H1 (cell line): ENCODE results near the gene MED31. TPM values are rescaled to one million over a fixed set of nuclear protein-coding genes. Genes with fewer than 3 reads are reported as not detected.
A peak's percentile ranks its signal among the peaks of the same experiment; 100 is the strongest.

Experiments used
- CTCF ChIA-PET: fragments of 300-600 bp; sonication (Branson Sonifier 250); formaldehyde crosslinking; loops from one replicate; lab custom pipeline; 2021; ENCODE audit not compliant: partially characterized antibody; lab: Charles Lee
- POLR2A ChIA-PET: fragments of 300-600 bp; sonication (Branson Sonifier 250); formaldehyde crosslinking; loops from one replicate; lab custom pipeline; 2021; ENCODE audit warnings: inconsistent platforms; ENCODE audit not compliant: partially characterized antibody; lab: Charles Lee
- DNase-seq, 2 experiments: peaks; one replicate each; pipeline versions ENCODE4 v3.0.0 to v3.0.0-alpha.2; 2010 to 2022; ENCODE audit warnings: low spot score in 2 of 2, low read depth in 1 of 2, mixed read lengths in 1 of 2
- FAIRE-seq: peaks from 2 replicates; lab custom pipeline; 2011; peaks lifted over from hg19 to GRCh38; lab: Jason Lieb, UNC
- H2AFZ ChIP-seq: 2 replicates; pipeline ENCODE4 v1.8.1; 2012; ENCODE audit warnings: low read length, inconsistent platforms
- H2AK5ac ChIP-seq: 2 replicates; pipeline ENCODE4 v1.6.1; 2013; ENCODE audit warnings: low read depth, low read length
- H2BK120ac ChIP-seq: replicated peaks from 2 replicates; pipeline ENCODE3; 2013; ENCODE audit warnings: low read depth, low read length, inconsistent platforms
- H2BK12ac ChIP-seq: 2 replicates; pipeline ENCODE4 v1.6.1; 2013; ENCODE audit warnings: low read depth, low read length
- H2BK15ac ChIP-seq: 2 replicates; pipeline ENCODE4 v1.6.1; 2013; ENCODE audit warnings: low read length
- H2BK20ac ChIP-seq: 2 replicates; pipeline ENCODE4 v1.6.1; 2013; ENCODE audit warnings: low read length
- H2BK5ac ChIP-seq: 2 replicates; pipeline ENCODE4 v1.6.1; 2013; ENCODE audit warnings: low read depth, low read length
- H3K14ac ChIP-seq: 2 replicates; pipeline ENCODE4 v1.6.1; 2013; ENCODE audit warnings: inconsistent platforms; ENCODE audit not compliant: insufficient read length
- H3K18ac ChIP-seq: 2 replicates; pipeline ENCODE4 v1.6.1; 2013; ENCODE audit warnings: low read length; ENCODE audit errors: extremely low read depth
- H3K23ac ChIP-seq: 2 replicates; pipeline ENCODE4 v1.6.1; 2013; ENCODE audit warnings: inconsistent platforms; ENCODE audit not compliant: insufficient read length
- H3K23me2 ChIP-seq: 2 replicates; pipeline ENCODE4 v1.6.1; 2013; ENCODE audit warnings: low read depth, low read length
- H3K27ac ChIP-seq: 2 replicates; pipeline ENCODE4 v1.6.1; 2011; ENCODE audit warnings: low read depth, low read length, inconsistent platforms
- H3K27me3 ChIP-seq, 4 experiments: replicated peaks in 1 of 4; 1 replicate in 1 of 4; 2 replicates in 3 of 4; pipeline versions ENCODE4 v1.6.1 to v1.8.1; 2011 to 2013; ENCODE audit warnings: low read length in 3 of 4, mild to moderate bottlenecking in 3 of 4, inconsistent platforms in 2 of 4, mixed read lengths in 2 of 4, moderate library complexity in 1 of 4; ENCODE audit not compliant: control insufficient read depth in 3 of 4, insufficient read depth in 3 of 4; ENCODE audit errors: extremely low read depth in 1 of 4
- H3K36me3 ChIP-seq, 4 experiments: 2 replicates each; pipeline versions ENCODE4 v1.6.1 to v1.8.1; 2011 to 2013; ENCODE audit warnings: mild to moderate bottlenecking in 4 of 4, low read length in 3 of 4, moderate library complexity in 2 of 4, control low read depth in 1 of 4, inconsistent platforms in 1 of 4; ENCODE audit not compliant: insufficient read depth in 4 of 4, control insufficient read depth in 2 of 4
- H3K4ac ChIP-seq: replicated peaks from 2 replicates; pipeline ENCODE3; 2013; ENCODE audit warnings: low read length, low read depth, mixed read lengths, inconsistent platforms; ENCODE audit not compliant: insufficient read length
- H3K4me1 ChIP-seq, 4 experiments: replicated peaks in 1 of 4; 1 replicate in 1 of 4; 2 replicates in 3 of 4; pipeline versions ENCODE4 v1.6.1 to v1.8.1; 2011 to 2013; ENCODE audit warnings: low read length in 3 of 4, inconsistent platforms in 2 of 4, mixed read lengths in 1 of 4; ENCODE audit not compliant: insufficient read depth in 4 of 4, control insufficient read depth in 3 of 4
- H3K4me2 ChIP-seq, 2 experiments: 2 replicates each; pipeline versions ENCODE4 v1.6.1 to v1.8.1; 2011 to 2013; ENCODE audit warnings: low read depth in 2 of 2, low read length in 2 of 2, control low read depth in 1 of 2, inconsistent platforms in 1 of 2, mild to moderate bottlenecking in 1 of 2; ENCODE audit not compliant: insufficient read depth in 1 of 2
- H3K4me3 ChIP-seq, 4 experiments: fragments of 200-600, 300-600 bp in 1 of 4; sonication (generic), shearing (Covaris generic), sonication (Bioruptor Twin) in 1 of 4; 2 replicates each; pipeline versions ENCODE4 v1.5.1 to v1.8.1; 2011 to 2016; ENCODE audit warnings: low read length in 4 of 4, low read depth in 3 of 4, control low read depth in 2 of 4, inconsistent platforms in 2 of 4, mild to moderate bottlenecking in 2 of 4, mixed read lengths in 1 of 4, moderate library complexity in 1 of 4; ENCODE audit not compliant: insufficient read depth in 2 of 4; ENCODE audit errors: extremely low read depth in 1 of 4
- H3K56ac ChIP-seq: replicated peaks from 2 replicates; pipeline ENCODE3; 2013; ENCODE audit warnings: low read depth, mild to moderate bottlenecking, mixed read lengths, low read length, inconsistent platforms; ENCODE audit not compliant: insufficient read length
- H3K79me1 ChIP-seq: 2 replicates; pipeline ENCODE4 v1.6.1; 2013; ENCODE audit warnings: low read depth, low read length, control low read depth
- H3K79me2 ChIP-seq, 2 experiments: 2 replicates each; pipeline versions ENCODE4 v1.6.1 to v1.8.1; 2012 to 2013; ENCODE audit warnings: low read length in 2 of 2, mild to moderate bottlenecking in 2 of 2, inconsistent platforms in 1 of 2; ENCODE audit not compliant: insufficient read depth in 2 of 2, control insufficient read depth in 1 of 2
- H3K9ac ChIP-seq, 4 experiments: replicated peaks in 1 of 4; 1 replicate in 1 of 4; 2 replicates in 3 of 4; pipeline versions ENCODE4 v1.6.1 to v1.8.1; 2011 to 2013; ENCODE audit warnings: low read depth in 3 of 4, low read length in 3 of 4, control low read depth in 2 of 4, mild to moderate bottlenecking in 2 of 4, moderate library complexity in 2 of 4, inconsistent platforms in 1 of 4; ENCODE audit errors: extremely low read depth in 1 of 4
- H3K9me3 ChIP-seq, 2 experiments: 2 replicates each; pipeline versions ENCODE4 v1.6.1 to v1.8.1; 2012 to 2013; ENCODE audit warnings: mild to moderate bottlenecking in 2 of 2, moderate library complexity in 2 of 2, control low read depth in 1 of 2, inconsistent platforms in 1 of 2, low read depth in 1 of 2, low read length in 1 of 2, mixed read lengths in 1 of 2; ENCODE audit not compliant: insufficient read depth in 2 of 2
- H4K20me1 ChIP-seq, 2 experiments: replicated peaks in 1 of 2; 2 replicates each; pipeline versions ENCODE3 to v1.8.1; 2011 to 2013; ENCODE audit warnings: inconsistent platforms in 2 of 2, low read length in 2 of 2, mild to moderate bottlenecking in 1 of 2; ENCODE audit not compliant: insufficient read depth in 2 of 2, control insufficient read depth in 1 of 2
- H4K5ac ChIP-seq: 2 replicates; pipeline ENCODE4 v1.6.1; 2013; ENCODE audit warnings: low read length, low read depth, mixed read lengths, inconsistent platforms; ENCODE audit not compliant: insufficient read length
- H4K8ac ChIP-seq: 2 replicates; pipeline ENCODE4 v1.8.0; 2013; ENCODE audit warnings: mild to moderate bottlenecking, moderate library complexity, low read length, inconsistent platforms; ENCODE audit not compliant: insufficient read depth; ENCODE audit errors: extremely low read depth
- H4K91ac ChIP-seq: replicated peaks from 2 replicates; pipeline ENCODE3; 2013; ENCODE audit warnings: low read length, mixed read lengths, inconsistent platforms; ENCODE audit not compliant: insufficient read length
- GABPA ChIP-seq: IDR thresholded peaks from 2 replicates; pipeline ENCODE4 v1.6.1; 2011; ENCODE audit warnings: mild to moderate bottlenecking, low read length, moderate library complexity, borderline replicate concordance; ENCODE audit not compliant: insufficient read depth
- KDM4A ChIP-seq: IDR thresholded peaks from one replicate; pipeline ENCODE4 v1.7.1; 2012; ENCODE audit warnings: low read depth, mild to moderate bottlenecking, moderate library complexity, low read length, inconsistent platforms; ENCODE audit not compliant: severe bottlenecking
- MAX ChIP-seq: IDR thresholded peaks from 2 replicates; pipeline ENCODE4 v1.6.1; 2012; ENCODE audit warnings: inconsistent platforms
- NANOG ChIP-seq: IDR thresholded peaks from 2 replicates; pipeline ENCODE4 v1.6.1; 2011; ENCODE audit warnings: low read length, low read depth, mild to moderate bottlenecking, inconsistent platforms; ENCODE audit not compliant: insufficient read depth, poor library complexity, severe bottlenecking
- SP2 ChIP-seq: IDR thresholded peaks from 2 replicates; pipeline ENCODE4 v1.6.1; 2012; ENCODE audit warnings: mild to moderate bottlenecking, low read length, inconsistent platforms
- TAF1 ChIP-seq: IDR thresholded peaks from 2 replicates; pipeline ENCODE4 v1.6.1; 2011; ENCODE audit warnings: mild to moderate bottlenecking, low read depth, low read length
- YY1 ChIP-seq: IDR thresholded peaks from 2 replicates; pipeline ENCODE4 v1.6.1; 2011; ENCODE audit warnings: low read depth, mild to moderate bottlenecking, low read length
- WGBS, 2 experiments: shearing (Covaris generic) in 1 of 2; methylation state at CpG; one replicate each; pipeline versions ENCODE4 v1.1.6 to v1.1.7; 2013 to 2015; ENCODE audit warnings: low lambda C conversion rate in 2 of 2, mixed read lengths in 2 of 2, inconsistent platforms in 1 of 2, low coverage in 1 of 2, missing lambda C conversion rate in 1 of 2; ENCODE audit not compliant: insufficient replicate concordance in 2 of 2, insufficient coverage in 1 of 2, insufficient read length in 1 of 2; ENCODE audit errors: extremely low coverage in 1 of 2, missing lambda C conversion rate in 1 of 2; 5-methylcytosine and 5-hydroxymethylcytosine counted together
- polyA plus RNA-seq, 7 experiments: library from polyadenylated mRNA; depleted of rRNA in 3 of 7; stranded (reverse) in 5 of 7; unstranded in 2 of 7; fragments of >200 nt in 5 of 7; fragments of 200-250 nt in 2 of 7; gene quantifications; 1 replicate in 5 of 7; 2 replicates in 1 of 7; 4 replicates in 1 of 7; pipeline versions ENCODE4 v1.2.1 to v1.2.3, GENCODE V29; 2011 to 2013; ENCODE audit warnings: missing spikeins in 2 of 7, mixed read lengths in 2 of 7
- total RNA-seq: library from RNA; stranded (reverse); fragmentation: NEBNext Ultra II Directional; extraction: Animal tissue kit (Norgen Biotek cat#: 25700); gene quantifications from 2 replicates; pipeline ENCODE4 v1.2.1, GENCODE V29; 2021

Gene MED31
- total and polyA plus RNA-seq, 2 of the 8 experiments (the other 6 are each of a cell fraction or from before 2014, with no cell fraction given), result 4.6 to 12.3 TPM

DNA sequence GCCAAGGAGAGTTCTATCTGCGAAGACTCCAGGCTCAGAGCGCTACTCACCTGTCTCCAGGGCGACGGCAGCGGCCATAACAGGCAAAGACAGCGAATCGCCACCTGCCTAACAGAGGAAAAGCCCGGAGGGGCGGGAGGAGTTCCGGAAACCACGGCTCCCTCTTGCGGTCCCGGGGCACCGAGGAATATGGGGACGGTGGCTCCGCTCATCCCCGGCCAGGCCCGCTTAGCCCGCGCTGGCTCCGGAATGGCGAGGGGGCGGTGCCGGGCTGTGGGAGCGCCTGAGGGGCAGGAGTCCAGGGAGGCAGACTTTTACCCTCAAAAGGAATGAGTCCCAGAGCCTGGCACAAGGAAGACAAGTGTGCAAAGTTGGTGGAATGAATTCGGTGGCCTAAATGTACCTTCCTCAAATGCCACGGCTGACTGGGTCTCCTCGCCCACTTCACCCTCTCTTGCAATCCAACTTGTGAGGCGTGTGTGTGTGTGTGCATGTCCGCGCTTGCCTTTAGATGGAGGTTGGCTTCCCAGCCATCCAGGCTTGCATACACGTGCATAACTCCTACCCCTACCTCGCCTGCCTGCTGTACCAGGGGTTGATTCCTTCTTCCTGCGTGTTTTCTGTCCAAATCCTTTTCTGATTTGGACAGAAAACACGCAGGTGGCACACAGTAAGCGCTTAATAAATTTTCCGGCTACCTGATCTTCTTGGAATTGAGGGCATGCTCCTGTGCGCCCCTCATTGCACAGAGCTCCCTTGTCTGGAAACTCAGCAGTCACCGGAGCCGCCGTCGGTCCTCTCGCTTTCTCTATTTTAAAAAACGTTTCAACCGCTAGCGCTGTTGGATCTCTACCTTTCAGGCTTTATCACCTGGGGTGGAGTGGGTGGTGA lies 3.7 kb upstream of the MED31 start:
- peaks cover 0 to 6% of the 10 kb centered on the region in 2 experiments; a peak in 2 of 4 replicates for H3K79me2 ChIP-seq
- no peaks in the 10 kb centered on the region for H4K20me1 ChIP-seq
- H3K27ac ChIP-seq, result no peak overlapping the region
- H4K5ac ChIP-seq, result no peak overlapping the region
- H3K4me2 ChIP-seq, result peak overlapping the region; percentile 83 to 93
- H3K23me2 ChIP-seq, result peaks cover 19% of the 10 kb centered on the region
- ChIA-PET POLR2A (no interaction called here), CTCF (interaction anchor here (1.2 to 1.3 kb wide), 2 partner anchors 11 to 46 kb away, joined by 3 to 5 read pairs; no protein-coding TSS in a partner anchor)
- H4K91ac ChIP-seq, result no peak overlapping the region
- no peak overlapping the region for H2AK5ac ChIP-seq
- no peak overlapping the region for H3K4ac ChIP-seq
- peaks cover 4 to 45% (median 31%) of the 10 kb centered on the region in 4 experiments for H3K27me3 ChIP-seq
- no peak overlapping the region for H2BK20ac ChIP-seq
- H3K4me1 ChIP-seq, result peaks cover 3 to 27% (median 16%) of the 10 kb centered on the region in 4 experiments
- H3K9ac ChIP-seq, result no peak overlapping the region; a peak in 1 of 7 replicates
- peak in 1 of 2 experiments; percentile 80 for DNase-seq
- 0 out of 2 replicates have a peak overlapping the region, but pooled peaks have one; percentile 46 for H2BK15ac ChIP-seq
- H3K23ac ChIP-seq, result no peak overlapping the region
- peak overlapping the region; percentile 40 to 59 (median 48); a peak in 7 of 8 replicates for H3K4me3 ChIP-seq
- no peaks in the 10 kb centered on the region; a peak in 1 of 4 replicates for H3K9me3 ChIP-seq
- FAIRE-seq, result no peak
- H2AFZ ChIP-seq, result peak overlapping the region; percentile 70; the same call in 1 of the 2 replicates
- H3K18ac ChIP-seq, result no peak overlapping the region; the same call in 1 of the 2 replicates
- 0 out of 2 replicates have a peak overlapping the region, but pooled peaks have one; percentile 52 for H2BK5ac ChIP-seq
- H2BK120ac ChIP-seq, result no peak overlapping the region
- no peak overlapping the region for H4K8ac ChIP-seq
- no peak overlapping the region for H3K56ac ChIP-seq
- no peaks in the 10 kb centered on the region for H3K36me3 ChIP-seq
- H2BK12ac ChIP-seq, result no peak overlapping the region
- WGBS, 2 experiments, result 6% methylated on average over 42 of the region's 46 CpGs; no CpG with 5 or more reads in 1 of the 2 experiments
- H3K79me1 ChIP-seq, result no peaks in the 10 kb centered on the region; the same call in 1 of the 2 replicates
- H3K14ac ChIP-seq, result no peak overlapping the region
- no peak for TF ChIP-seq NANOG
- TF ChIP-seq YY1, result peak; percentile 87
- no peak for TF ChIP-seq SP2
- TF ChIP-seq KDM4A, result peak; percentile 45
- TF ChIP-seq TAF1, result 0 out of 2 replicates have a peak, but pooled peaks have one; percentile 13
- 0 out of 2 replicates have a peak, but pooled peaks have one; percentile 22 for TF ChIP-seq MAX
- peak; percentile 40; the same call in 1 of the 2 replicates for TF ChIP-seq GABPA
